GM23338 (cell line): ENCODE measurements around the gene SMARCE1.

ENCODE experiments used
- CREB1 ChIP-seq: fragments of 250-450 bp; sonication (Bioruptor Pico); IDR thresholded peaks from 2 replicates; pipeline ENCODE4 v1.5.0; 2020; ENCODE audit warnings: low read depth, mild to moderate bottlenecking, moderate library complexity
- ETS1 ChIP-seq: IDR thresholded peaks from 2 replicates; pipeline ENCODE4 v1.6.1; 2016; ENCODE audit warnings: antibody characterized with exemption
- EZH2 ChIP-seq: fragments of 200-600 bp; sonication (generic); IDR thresholded peaks from one replicate; pipeline ENCODE4 v1.8.0; 2017; ENCODE audit warnings: antibody characterized with exemption, mild to moderate bottlenecking, low read depth; ENCODE audit not compliant: unreplicated experiment
- EZH2phosphoT487 ChIP-seq: fragments of 200-600 bp; sonication (generic); IDR thresholded peaks from one replicate; pipeline ENCODE4 v1.8.1; 2018; ENCODE audit warnings: antibody characterized with exemption; ENCODE audit not compliant: unreplicated experiment
- JUNB ChIP-seq: IDR thresholded peaks from one replicate; pipeline ENCODE4 v1.6.1; 2016; ENCODE audit warnings: antibody characterized with exemption; ENCODE audit not compliant: unreplicated experiment
- NANOG ChIP-seq: IDR thresholded peaks from 2 replicates; pipeline ENCODE4 v1.6.1; 2016; ENCODE audit warnings: antibody characterized with exemption, borderline replicate concordance
- POLR2AphosphoS5 ChIP-seq: IDR thresholded peaks from 2 replicates; pipeline ENCODE4 v1.6.1; 2016; ENCODE audit warnings: antibody characterized with exemption, low read depth
- REST ChIP-seq: IDR thresholded peaks from one replicate; pipeline ENCODE4 v1.6.1; 2018; ENCODE audit warnings: antibody characterized with exemption; ENCODE audit not compliant: unreplicated experiment
- STAT1 ChIP-seq: IDR thresholded peaks from one replicate; pipeline ENCODE4 v1.6.1; 2016; ENCODE audit warnings: antibody characterized with exemption; ENCODE audit not compliant: unreplicated experiment
- ZNF114 ChIP-seq: fragments of 250-450 bp; sonication (Bioruptor Pico); IDR thresholded peaks from 2 replicates; pipeline ENCODE4 v1.5.0; 2020; ENCODE audit warnings: mild to moderate bottlenecking, moderate library complexity
- ZNF331 ChIP-seq: fragments of 250-450 bp; sonication (Bioruptor Pico); IDR thresholded peaks from 2 replicates; pipeline ENCODE4 v1.5.0; 2020; ENCODE audit warnings: low read depth, mild to moderate bottlenecking, moderate library complexity
- ZNF462 ChIP-seq: fragments of 250-450 bp; sonication (Bioruptor Pico); IDR thresholded peaks from 2 replicates; pipeline ENCODE4 v1.5.0; 2020; ENCODE audit warnings: mild to moderate bottlenecking, moderate library complexity
- TF ChIP-seq, protein P1 (sequence below), 2 experiments: fragments of 200-600 bp in 1 of 2; sonication (generic) in 1 of 2; conservative IDR thresholded peaks; 2 replicates each; pipeline versions ENCODE4 v1.5.1 to v1.6.1; 2016 to 2017; ENCODE audit warnings: antibody characterized with exemption in 2 of 2, low read depth in 2 of 2, mild to moderate bottlenecking in 2 of 2, moderate library complexity in 1 of 2

- TF ChIP-seq, protein P1, sequence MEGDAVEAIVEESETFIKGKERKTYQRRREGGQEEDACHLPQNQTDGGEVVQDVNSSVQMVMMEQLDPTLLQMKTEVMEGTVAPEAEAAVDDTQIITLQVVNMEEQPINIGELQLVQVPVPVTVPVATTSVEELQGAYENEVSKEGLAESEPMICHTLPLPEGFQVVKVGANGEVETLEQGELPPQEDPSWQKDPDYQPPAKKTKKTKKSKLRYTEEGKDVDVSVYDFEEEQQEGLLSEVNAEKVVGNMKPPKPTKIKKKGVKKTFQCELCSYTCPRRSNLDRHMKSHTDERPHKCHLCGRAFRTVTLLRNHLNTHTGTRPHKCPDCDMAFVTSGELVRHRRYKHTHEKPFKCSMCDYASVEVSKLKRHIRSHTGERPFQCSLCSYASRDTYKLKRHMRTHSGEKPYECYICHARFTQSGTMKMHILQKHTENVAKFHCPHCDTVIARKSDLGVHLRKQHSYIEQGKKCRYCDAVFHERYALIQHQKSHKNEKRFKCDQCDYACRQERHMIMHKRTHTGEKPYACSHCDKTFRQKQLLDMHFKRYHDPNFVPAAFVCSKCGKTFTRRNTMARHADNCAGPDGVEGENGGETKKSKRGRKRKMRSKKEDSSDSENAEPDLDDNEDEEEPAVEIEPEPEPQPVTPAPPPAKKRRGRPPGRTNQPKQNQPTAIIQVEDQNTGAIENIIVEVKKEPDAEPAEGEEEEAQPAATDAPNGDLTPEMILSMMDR (conservative IDR thresholded peaks at IDR 0.05; ENCODE audit: low read depth in 2 of 2) = no peak
- no peak for TF ChIP-seq EZH2
- no peak for TF ChIP-seq POLR2AphosphoS5
- TF ChIP-seq REST = no peak
- no peak for TF ChIP-seq EZH2phosphoT487
- no peak for TF ChIP-seq JUNB
- no peak for TF ChIP-seq ZNF331 (CRISPR knock-in tag)
- no peak for TF ChIP-seq CREB1
- no peak for TF ChIP-seq ETS1
- no peak for TF ChIP-seq NANOG
- TF ChIP-seq STAT1 = no peak
- TF ChIP-seq ZNF462 (CRISPR knock-in tag) = no peak
- no peak for TF ChIP-seq ZNF114
Measured at GRCh38 chr17:40671282-40671681, 23.7 kb upstream of the SMARCE1 start.
